ENCODE measurements around the gene RALGPS1.

- TF ChIP-seq ZBTB1 (CRISPR knock-in tag; IDR thresholded peaks at IDR 0.05; ENCODE audit: borderline replicate concordance) (no peak), POLR2A (IDR thresholded peaks at IDR 0.05; ENCODE audit: insufficient read depth in 1 of 2, low read depth in 2 of 2, low read length in 2 of 2) (no peak), ATF7 (IDR thresholded peaks at IDR 0.05) (no peak), ATF7 (CRISPR knock-in tag; IDR thresholded peaks at IDR 0.05) (no peak), ATF4 (CRISPR knock-in tag; IDR thresholded peaks at IDR 0.05) (no peak), ZNF792 (CRISPR knock-in tag; IDR thresholded peaks at IDR 0.05) (no peak), U2AF1 (optimal IDR thresholded peaks at IDR 0.05; ENCODE audit: low read depth, low read length) (no peak), ZBTB40 (IDR thresholded peaks at IDR 0.05) (no peak), ZBTB40 (CRISPR knock-in tag; IDR thresholded peaks at IDR 0.05) (no peak), CEBPB (IDR thresholded peaks at IDR 0.05; ENCODE audit: borderline replicate concordance, low read depth, low read length) (no peak), CHD2 (IDR thresholded peaks at IDR 0.05; ENCODE audit: low read depth, low read length) (no peak), ZFP91 (CRISPR knock-in tag; IDR thresholded peaks at IDR 0.05; ENCODE audit: borderline replicate concordance) (no peak), TARDBP (CRISPR knock-in tag; IDR thresholded peaks at IDR 0.05) (no peak)
- TF ChIP-seq, protein P1, sequence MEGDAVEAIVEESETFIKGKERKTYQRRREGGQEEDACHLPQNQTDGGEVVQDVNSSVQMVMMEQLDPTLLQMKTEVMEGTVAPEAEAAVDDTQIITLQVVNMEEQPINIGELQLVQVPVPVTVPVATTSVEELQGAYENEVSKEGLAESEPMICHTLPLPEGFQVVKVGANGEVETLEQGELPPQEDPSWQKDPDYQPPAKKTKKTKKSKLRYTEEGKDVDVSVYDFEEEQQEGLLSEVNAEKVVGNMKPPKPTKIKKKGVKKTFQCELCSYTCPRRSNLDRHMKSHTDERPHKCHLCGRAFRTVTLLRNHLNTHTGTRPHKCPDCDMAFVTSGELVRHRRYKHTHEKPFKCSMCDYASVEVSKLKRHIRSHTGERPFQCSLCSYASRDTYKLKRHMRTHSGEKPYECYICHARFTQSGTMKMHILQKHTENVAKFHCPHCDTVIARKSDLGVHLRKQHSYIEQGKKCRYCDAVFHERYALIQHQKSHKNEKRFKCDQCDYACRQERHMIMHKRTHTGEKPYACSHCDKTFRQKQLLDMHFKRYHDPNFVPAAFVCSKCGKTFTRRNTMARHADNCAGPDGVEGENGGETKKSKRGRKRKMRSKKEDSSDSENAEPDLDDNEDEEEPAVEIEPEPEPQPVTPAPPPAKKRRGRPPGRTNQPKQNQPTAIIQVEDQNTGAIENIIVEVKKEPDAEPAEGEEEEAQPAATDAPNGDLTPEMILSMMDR (CRISPR knock-in tag; IDR thresholded peaks at IDR 0.05) = no peak
- TF ChIP-seq, protein P2, sequence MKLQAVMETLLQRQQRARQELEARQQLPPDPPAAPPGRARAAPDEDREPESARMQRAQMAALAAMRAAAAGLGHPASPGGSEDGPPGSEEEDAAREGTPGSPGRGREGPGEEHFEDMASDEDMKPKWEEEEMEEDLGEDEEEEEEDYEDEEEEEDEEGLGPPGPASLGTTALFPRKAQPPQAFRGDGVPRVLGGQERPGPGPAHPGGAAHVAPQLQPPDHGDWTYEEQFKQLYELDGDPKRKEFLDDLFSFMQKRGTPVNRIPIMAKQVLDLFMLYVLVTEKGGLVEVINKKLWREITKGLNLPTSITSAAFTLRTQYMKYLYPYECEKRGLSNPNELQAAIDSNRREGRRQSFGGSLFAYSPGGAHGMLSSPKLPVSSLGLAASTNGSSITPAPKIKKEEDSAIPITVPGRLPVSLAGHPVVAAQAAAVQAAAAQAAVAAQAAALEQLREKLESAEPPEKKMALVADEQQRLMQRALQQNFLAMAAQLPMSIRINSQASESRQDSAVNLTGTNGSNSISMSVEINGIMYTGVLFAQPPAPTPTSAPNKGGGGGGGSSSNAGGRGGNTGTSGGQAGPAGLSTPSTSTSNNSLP (IDR thresholded peaks at IDR 0.05; ENCODE audit: low read depth, low read length) = no peak
- TF ChIP-seq, protein P3, sequence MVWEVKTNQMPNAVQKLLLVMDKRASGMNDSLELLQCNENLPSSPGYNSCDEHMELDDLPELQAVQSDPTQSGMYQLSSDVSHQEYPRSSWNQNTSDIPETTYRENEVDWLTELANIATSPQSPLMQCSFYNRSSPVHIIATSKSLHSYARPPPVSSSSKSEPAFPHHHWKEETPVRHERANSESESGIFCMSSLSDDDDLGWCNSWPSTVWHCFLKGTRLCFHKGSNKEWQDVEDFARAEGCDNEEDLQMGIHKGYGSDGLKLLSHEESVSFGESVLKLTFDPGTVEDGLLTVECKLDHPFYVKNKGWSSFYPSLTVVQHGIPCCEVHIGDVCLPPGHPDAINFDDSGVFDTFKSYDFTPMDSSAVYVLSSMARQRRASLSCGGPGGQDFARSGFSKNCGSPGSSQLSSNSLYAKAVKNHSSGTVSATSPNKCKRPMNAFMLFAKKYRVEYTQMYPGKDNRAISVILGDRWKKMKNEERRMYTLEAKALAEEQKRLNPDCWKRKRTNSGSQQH (CRISPR knock-in tag; IDR thresholded peaks at IDR 0.05; ENCODE audit: low read depth) = no peak
Measured at GRCh38 chr9:126926364-126926763, 11.8 kb downstream of the RALGPS1 start.

Data from HepG2 (cell line).